Measurements from ENCODE around the gene PRUNE1.
A peak's percentile ranks its signal among the peaks of the same experiment; 100 is the strongest.

The PRUNE1 gene

DNA sequence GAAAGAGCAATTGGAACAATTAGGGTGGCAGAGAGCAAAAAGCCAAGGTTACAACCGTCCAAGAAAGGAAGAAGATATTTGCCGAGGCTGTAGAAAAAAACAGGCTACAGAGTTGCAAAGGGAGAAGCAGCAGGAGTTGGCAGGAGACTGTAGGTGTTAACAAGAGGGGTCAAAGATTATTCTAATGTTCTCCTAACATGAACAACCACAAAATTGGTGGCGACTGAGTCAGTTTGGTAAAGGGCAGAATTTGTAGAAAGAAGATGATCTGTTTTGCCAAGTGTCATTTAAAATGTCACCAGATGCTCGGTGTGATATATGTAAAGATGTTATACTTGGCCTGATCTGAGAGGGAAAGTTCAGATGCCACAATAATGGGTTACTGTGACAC lies 401 bp upstream of the PRUNE1 start:
- DNase-seq, result no peak

DNA sequence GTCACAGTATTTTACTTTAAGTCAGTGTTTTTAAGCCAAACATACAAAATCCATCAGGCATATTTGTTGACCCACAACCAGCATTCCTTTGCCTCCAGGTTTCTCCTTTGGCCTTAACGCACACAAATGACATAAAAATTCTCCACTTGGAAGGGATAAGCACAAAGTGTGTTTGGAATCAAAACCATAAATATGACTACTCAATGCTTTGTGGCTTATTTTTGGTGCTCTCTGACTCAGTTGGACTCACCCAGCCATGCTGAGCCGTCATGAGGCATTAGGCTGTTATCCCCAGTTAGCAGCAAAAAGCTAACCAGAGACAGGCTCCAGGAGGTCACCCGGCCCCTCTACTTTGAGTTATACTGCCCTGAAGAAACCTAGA lies 948 bp downstream of the PRUNE1 start:
- DNase-seq, result no peak

GRCh38 chr1:151009674-151010345 lies 1.6 kb downstream of the PRUNE1 start:
- no peak for DNase-seq

DNA sequence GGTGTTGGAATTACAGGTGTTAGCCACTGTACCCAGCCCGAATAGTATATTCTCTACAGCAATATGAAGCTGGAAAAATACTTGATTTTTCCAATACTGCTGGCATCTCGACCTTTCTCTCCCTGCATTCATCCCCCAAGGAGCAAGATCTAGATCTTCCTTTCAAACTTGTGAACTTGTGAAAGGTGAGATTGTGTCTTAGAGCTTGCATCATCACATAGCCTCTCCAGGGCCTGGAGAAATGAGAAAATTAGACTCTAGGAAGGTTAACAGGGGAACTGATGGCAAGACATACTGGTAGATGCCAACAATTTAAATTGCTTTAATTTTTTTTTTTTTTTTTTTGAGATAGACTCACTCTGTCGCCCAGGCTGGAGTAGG lies 2.1 kb downstream of the PRUNE1 start:
- no peak for DNase-seq

GRCh38 chr1:151011154-151011850 lies 3.1 kb downstream of the PRUNE1 start:
- DNase-seq, result no peak

DNA sequence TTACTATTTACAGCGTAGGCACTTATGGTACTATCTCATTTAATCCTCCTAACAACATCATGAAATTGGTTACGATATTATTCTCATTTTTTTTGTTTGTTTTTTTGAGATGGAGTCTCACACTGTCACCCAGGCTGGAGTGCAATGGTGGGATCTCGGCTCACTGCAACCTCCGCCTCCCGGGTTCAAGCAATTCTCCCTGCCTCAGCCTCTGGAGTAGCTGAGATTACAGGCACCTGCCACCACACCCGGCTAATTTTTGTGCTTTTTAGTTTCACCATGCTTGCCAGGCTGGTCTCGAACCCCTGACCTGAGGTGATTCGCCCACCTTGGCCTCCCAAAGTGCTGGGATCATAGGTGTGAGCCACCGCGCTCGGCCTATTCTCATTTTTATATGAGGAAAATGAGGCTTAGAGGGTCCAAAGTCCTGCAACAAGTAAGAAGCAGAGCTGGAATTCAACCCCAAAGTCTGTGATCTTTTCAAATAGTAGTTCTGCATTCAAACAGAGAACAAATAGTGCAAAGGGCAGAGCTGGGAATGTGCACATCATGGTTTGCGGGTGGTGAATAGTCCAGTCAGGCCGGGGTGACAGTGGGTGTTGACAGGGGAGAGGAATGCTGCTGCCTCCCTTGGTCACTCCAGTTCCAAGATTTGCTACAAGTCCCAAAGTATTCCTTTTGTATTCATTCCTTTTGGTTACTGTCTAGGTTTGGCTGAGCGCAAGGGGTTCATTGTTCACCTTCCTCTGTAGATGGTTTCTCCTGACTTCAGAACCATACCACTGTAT lies 4.6 kb downstream of the PRUNE1 start:
- DNase-seq, result no peak

GRCh38 chr1:151013518-151013917 lies 5.3 kb downstream of the PRUNE1 start:
- peak; percentile 100 for DNase-seq

GRCh38 chr1:151024540-151025146 lies 16.4 kb downstream of the PRUNE1 start:
- peak; percentile 99 for DNase-seq

- no peak for DNase-seq
These were observed 18.2 kb downstream of the PRUNE1 start for GRCh38 chr1:151026460-151026859.

DNA sequence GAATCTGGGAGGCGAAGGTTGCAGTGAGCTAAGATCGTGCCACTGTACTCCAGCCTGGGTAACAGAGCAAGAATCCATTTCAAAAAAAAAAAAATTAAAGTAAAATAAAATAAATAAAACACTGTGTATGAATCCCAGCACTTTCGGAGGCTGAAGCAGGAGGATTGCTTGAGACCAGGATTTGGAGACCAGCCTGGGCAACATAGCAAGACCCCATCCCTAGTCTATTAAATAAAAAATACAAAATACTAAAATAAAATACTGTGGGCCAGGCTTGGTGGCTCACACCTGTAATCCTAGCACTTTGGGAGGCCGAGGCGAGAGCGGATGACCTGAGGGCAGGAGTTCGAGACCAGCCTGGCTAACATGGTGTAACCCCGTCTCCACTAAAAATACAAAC lies 23.9 kb downstream of the PRUNE1 start:
- DNase-seq, result no peak

GRCh38 chr1:151035167-151035566 lies 26.9 kb downstream of the PRUNE1 start:
- DNase-seq, result no peak

GRCh38 chr1:151036356-151036755 lies 28.1 kb downstream of the PRUNE1 start, which contains the start of gene BNIPL:
BNIPL (plus strand) TSS chr1:151036586; CDS start chr1:151036726, 140 bp downstream.
- DNase-seq, result no peak

GRCh38 chr1:151037032-151037431 lies 28.8 kb downstream of the PRUNE1 start:
- no peak for DNase-seq

- DNase-seq, result no peak
These were observed 31.3 kb downstream of the PRUNE1 start for GRCh38 chr1:151039521-151039920.

- DNase-seq, result no peak
These were observed 34.9 kb downstream of the PRUNE1 start for GRCh38 chr1:151043163-151043562.

DNA sequence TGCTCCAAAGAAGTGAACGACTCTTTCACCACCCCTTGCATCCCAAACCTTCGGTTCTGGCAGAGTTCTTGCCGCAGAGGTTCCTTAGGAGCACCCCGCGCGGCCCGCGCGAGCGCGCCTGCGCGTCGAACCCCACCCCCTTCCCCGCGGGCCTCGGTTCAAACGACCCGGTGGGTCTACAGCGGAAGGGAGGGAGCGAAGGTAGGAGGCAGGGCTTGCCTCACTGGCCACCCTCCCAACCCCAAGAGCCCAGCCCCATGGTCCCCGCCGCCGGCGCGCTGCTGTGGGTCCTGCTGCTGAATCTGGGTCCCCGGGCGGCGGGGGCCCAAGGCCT lies 39.3 kb downstream of the PRUNE1 start, which contains the start of gene C1orf56:
Gene C1orf56, plus strand, starts transcription at position 161 of the 334 bp plus-strand sequence. Its CDS starts 97 bp downstream, at position 258.
- peak; percentile 99 for DNase-seq

- DNase-seq, result peak; percentile 100
These were observed 39.8 kb downstream of the PRUNE1 start for GRCh38 chr1:151047925-151048644.

GRCh38 chr1:151048645-151049032 lies 40.4 kb downstream of the PRUNE1 start:
- no peak for DNase-seq

DNA sequence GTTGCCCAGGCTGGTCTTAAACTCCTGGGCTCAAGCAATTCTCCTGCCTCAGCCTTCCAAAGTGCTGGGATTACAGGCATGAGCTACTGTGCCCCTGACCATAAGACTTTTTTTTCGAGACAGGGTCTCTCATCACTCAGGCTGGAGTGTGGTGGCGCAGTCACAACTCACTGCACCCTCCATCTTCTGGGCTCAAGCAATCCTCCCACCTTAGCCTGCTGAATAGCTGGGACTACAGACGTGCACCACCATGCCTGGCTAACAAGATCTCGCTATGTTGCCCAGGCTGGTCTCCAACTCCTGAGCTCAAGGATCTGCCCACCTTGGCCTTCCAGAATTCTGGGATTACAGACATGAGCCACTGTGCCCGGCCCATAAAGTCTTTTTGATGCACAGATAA lies 41.2 kb downstream of the PRUNE1 start:
- DNase-seq, result no peak

GRCh38 chr1:151050051-151050688 lies 41.9 kb downstream of the PRUNE1 start:
- no peak for DNase-seq

DNA sequence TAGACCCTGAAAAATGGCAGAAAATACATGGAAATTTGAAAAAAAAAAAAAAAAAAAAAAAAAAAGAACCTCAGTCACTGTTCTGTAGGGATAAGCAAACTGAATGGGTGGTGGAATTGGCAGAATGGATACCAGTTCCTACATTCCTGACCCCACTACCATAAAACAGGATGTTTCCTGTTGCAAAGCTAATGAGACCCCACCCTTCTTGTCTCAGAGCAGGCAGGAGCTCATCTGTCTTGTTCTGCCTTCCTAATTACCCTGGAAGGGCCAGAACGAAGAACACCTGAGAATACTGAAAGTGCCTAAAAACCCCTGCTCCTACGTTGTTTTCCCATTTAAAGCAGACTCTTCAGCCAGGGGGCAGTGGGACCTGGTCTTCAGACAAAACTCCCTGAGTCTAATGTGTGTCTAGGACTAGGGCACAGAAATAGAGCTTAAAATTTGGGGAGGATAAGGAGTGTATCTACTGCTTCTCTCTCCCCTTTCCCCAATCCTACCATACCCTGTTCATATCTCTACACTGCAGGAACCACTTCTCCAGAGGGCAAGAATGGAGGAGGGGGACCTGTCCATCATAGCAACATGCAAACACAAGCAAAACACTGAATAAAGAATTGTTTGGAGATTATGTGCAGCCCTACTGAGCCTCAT lies 43.2 kb downstream of the PRUNE1 start:
- no peak for DNase-seq

All from DMS 273 treated with DMSO at 0.1 percent for 48 hours (cell line).